Umbilical cord (tissue), 2 donors: Measurements from ENCODE around the gene PITX3. TPM values are rescaled to one million over a fixed set of nuclear protein-coding genes. Genes with fewer than 3 reads are reported as not detected.

Experiments used
- DNase-seq: peaks from one replicate; pipeline ENCODE4 v3.0.0-alpha.2; 2015; ENCODE audit warnings: low spot score
- total RNA-seq: library from RNA; depleted of rRNA; stranded (reverse); fragments of >200 nt; gene quantifications from one replicate; pipeline ENCODE4 v1.2.3, GENCODE V29; 2014; ENCODE audit warnings: low replicate concordance; ENCODE audit not compliant: insufficient read depth

PITX3 gene
- total RNA-seq, 1 donor from 2014 or later, result not detected

DNA sequence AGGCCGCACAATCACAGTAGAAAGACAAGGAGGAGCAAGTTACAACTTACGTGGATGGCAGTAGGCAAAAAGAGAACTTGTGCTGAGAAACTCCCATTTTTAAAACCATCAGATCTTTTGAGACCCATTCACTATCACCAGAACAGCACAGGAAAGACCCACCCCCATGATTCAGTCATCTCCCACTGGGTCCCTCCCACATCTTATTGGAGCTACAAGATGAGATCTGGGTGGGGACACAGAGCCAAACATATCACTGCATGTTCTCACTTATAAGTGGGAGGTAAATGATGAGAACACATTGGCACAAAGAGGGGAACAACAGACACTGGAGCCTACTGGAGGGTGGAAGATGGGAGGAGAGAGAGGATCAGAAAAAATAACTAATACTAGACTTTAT lies 56.7 kb downstream of the PITX3 start:
- no peak for DNase-seq

Other genes with a start within 250 kb of the PITX3 start
- gene ARMH3, start 185.3 kb downstream of the PITX3 start, total RNA-seq, result 9.1 TPM
- 14.9 TPM for gene HPS6, start 176.2 kb downstream of the PITX3 start, total RNA-seq
- gene LDB1, start 121.1 kb downstream of the PITX3 start, total RNA-seq, result 38.0 TPM
- gene PPRC1, start 108.5 kb downstream of the PITX3 start, total RNA-seq, result 13.2 TPM
- 13.7 TPM for gene NOLC1, start 89.1 kb downstream of the PITX3 start, total RNA-seq
- not detected for gene ELOVL3, start 15.2 kb downstream of the PITX3 start, total RNA-seq
- 17.1 TPM for gene GBF1, start 4.0 kb upstream of the PITX3 start, total RNA-seq
- gene NFKB2, start 154.2 kb upstream of the PITX3 start, total RNA-seq, result 13.5 TPM
- 11.6 TPM for gene PSD, start 177.3 kb upstream of the PITX3 start, total RNA-seq
- gene FBXL15, start 179.3 kb upstream of the PITX3 start, total RNA-seq, result 20.2 TPM
- gene CUEDC2, start 191.1 kb upstream of the PITX3 start, total RNA-seq, result 22.9 TPM
- not detected for gene C10orf95, start 210.0 kb upstream of the PITX3 start, total RNA-seq